Stimulated activated CD8-positive, alpha-beta memory T cell treated with anti-CD3 and anti-CD28 coated beads, Interleukin-15, amount 100 ng/mL, for 1 hour (primary cell): ENCODE measurements around the gene STRAP.

Experiments
- DNase-seq: peaks from one replicate; pipeline ENCODE4 v3.0.0-alpha.2; 2020; ENCODE audit warnings: low read depth

Gene STRAP

GRCh38 chr12:15882118-15882971 lies at the start of gene STRAP:
Gene STRAP, plus strand, starts transcription at chr12:15882387. Its CDS starts 321 bp downstream, at chr12:15882708.
- peak; percentile 92 for DNase-seq

GRCh38 chr12:15834575-15834974 lies 47.6 kb upstream of the STRAP start:
- DNase-seq, result no peak

- DNase-seq, result no peak
Observed at GRCh38 chr12:15837141-15837790, 44.9 kb upstream of the STRAP start.

- DNase-seq, result no peak
Observed at GRCh38 chr12:15839041-15839440, 43.1 kb upstream of the STRAP start.

GRCh38 chr12:15839682-15840081 lies 42.5 kb upstream of the STRAP start:
- no peak for DNase-seq

GRCh38 chr12:15842108-15842507 lies 40.1 kb upstream of the STRAP start:
- DNase-seq, result no peak

GRCh38 chr12:15846887-15847286 lies 35.3 kb upstream of the STRAP start:
- no peak for DNase-seq

- DNase-seq, result no peak
Observed at GRCh38 chr12:15848606-15849005, 33.6 kb upstream of the STRAP start.

GRCh38 chr12:15851045-15851620 lies 31.1 kb upstream of the STRAP start:
- DNase-seq, result no peak

- DNase-seq, result no peak
Observed at GRCh38 chr12:15851919-15852318, 30.3 kb upstream of the STRAP start.

- no peak for DNase-seq
Observed at GRCh38 chr12:15852383-15852782, 29.8 kb upstream of the STRAP start.

GRCh38 chr12:15853877-15854276 lies 28.3 kb upstream of the STRAP start:
- no peak for DNase-seq

GRCh38 chr12:15854916-15855315 lies 27.3 kb upstream of the STRAP start:
- no peak for DNase-seq

GRCh38 chr12:15855646-15856045 lies 26.5 kb upstream of the STRAP start:
- no peak for DNase-seq

- DNase-seq, result peak; percentile 10
Observed at GRCh38 chr12:15856097-15856982, 25.8 kb upstream of the STRAP start.

GRCh38 chr12:15858353-15858752 lies 23.8 kb upstream of the STRAP start:
- no peak for DNase-seq

GRCh38 chr12:15859116-15859515 lies 23.1 kb upstream of the STRAP start:
- no peak for DNase-seq

- no peak for DNase-seq
Observed at GRCh38 chr12:15861404-15861803, 20.8 kb upstream of the STRAP start.

GRCh38 chr12:15862840-15863239 lies 19.3 kb upstream of the STRAP start:
- DNase-seq, result no peak

GRCh38 chr12:15863372-15863771 lies 18.8 kb upstream of the STRAP start:
- DNase-seq, result no peak

GRCh38 chr12:15863984-15864383 lies 18.2 kb upstream of the STRAP start:
- no peak for DNase-seq

- DNase-seq, result no peak
Observed at GRCh38 chr12:15868186-15868585, 14.0 kb upstream of the STRAP start.
